Measurements from ENCODE around the gene PLA2R1. TPM values are rescaled to one million over a fixed set of nuclear protein-coding genes. Genes with fewer than 3 reads are reported as not detected.

Gene PLA2R1
- total and polyA plus RNA-seq, 10 of the 15 experiments (the other 5 are each of a cell fraction or from before 2014, with no cell fraction given): 0.01 to 0.05 (median 0.02) TPM; not detected in 6

DNA sequence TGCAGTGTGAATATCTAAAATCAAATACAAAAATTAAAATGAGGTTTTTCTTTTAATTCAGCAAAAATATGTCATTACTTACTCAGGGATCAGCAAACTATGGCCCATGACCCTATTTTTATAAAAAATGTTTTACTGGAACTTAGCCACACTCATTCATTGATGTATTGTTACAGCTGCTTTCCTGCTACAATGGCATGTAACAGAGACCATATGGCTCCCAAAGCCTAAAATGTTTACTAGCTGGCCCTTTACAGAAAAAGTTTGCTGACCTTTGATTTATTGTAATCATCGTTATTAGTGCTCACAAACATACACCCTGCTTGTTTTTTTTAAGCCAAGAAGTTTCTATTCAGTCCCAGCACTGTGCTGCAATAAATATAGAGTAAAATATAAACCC is 120.3 kb downstream of the PLA2R1 start (continued):
- TF ChIP-seq EGR1 (IDR thresholded peaks at IDR 0.05; ENCODE audit: borderline replicate concordance in 1 of 2, low read depth in 2 of 2, low read length in 2 of 2) (no peak), HDGF (IDR thresholded peaks at IDR 0.05) (no peak), NBN (IDR thresholded peaks at IDR 0.05) (no peak), GABPA (IDR thresholded peaks at IDR 0.05; ENCODE audit: low read depth) (no peak)
- TF ChIP-seq, protein P1, sequence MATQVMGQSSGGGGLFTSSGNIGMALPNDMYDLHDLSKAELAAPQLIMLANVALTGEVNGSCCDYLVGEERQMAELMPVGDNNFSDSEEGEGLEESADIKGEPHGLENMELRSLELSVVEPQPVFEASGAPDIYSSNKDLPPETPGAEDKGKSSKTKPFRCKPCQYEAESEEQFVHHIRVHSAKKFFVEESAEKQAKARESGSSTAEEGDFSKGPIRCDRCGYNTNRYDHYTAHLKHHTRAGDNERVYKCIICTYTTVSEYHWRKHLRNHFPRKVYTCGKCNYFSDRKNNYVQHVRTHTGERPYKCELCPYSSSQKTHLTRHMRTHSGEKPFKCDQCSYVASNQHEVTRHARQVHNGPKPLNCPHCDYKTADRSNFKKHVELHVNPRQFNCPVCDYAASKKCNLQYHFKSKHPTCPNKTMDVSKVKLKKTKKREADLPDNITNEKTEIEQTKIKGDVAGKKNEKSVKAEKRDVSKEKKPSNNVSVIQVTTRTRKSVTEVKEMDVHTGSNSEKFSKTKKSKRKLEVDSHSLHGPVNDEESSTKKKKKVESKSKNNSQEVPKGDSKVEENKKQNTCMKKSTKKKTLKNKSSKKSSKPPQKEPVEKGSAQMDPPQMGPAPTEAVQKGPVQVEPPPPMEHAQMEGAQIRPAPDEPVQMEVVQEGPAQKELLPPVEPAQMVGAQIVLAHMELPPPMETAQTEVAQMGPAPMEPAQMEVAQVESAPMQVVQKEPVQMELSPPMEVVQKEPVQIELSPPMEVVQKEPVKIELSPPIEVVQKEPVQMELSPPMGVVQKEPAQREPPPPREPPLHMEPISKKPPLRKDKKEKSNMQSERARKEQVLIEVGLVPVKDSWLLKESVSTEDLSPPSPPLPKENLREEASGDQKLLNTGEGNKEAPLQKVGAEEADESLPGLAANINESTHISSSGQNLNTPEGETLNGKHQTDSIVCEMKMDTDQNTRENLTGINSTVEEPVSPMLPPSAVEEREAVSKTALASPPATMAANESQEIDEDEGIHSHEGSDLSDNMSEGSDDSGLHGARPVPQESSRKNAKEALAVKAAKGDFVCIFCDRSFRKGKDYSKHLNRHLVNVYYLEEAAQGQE (IDR thresholded peaks at IDR 0.05; ENCODE audit: low read depth, low read length): no peak
- TF ChIP-seq, protein P2, sequence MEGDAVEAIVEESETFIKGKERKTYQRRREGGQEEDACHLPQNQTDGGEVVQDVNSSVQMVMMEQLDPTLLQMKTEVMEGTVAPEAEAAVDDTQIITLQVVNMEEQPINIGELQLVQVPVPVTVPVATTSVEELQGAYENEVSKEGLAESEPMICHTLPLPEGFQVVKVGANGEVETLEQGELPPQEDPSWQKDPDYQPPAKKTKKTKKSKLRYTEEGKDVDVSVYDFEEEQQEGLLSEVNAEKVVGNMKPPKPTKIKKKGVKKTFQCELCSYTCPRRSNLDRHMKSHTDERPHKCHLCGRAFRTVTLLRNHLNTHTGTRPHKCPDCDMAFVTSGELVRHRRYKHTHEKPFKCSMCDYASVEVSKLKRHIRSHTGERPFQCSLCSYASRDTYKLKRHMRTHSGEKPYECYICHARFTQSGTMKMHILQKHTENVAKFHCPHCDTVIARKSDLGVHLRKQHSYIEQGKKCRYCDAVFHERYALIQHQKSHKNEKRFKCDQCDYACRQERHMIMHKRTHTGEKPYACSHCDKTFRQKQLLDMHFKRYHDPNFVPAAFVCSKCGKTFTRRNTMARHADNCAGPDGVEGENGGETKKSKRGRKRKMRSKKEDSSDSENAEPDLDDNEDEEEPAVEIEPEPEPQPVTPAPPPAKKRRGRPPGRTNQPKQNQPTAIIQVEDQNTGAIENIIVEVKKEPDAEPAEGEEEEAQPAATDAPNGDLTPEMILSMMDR (IDR thresholded peaks at IDR 0.05 in 2 of 3, conservative IDR thresholded peaks at IDR 0.05 in 1 of 3; ENCODE audit: control insufficient read depth in 2 of 3, extremely low read depth in 1 of 3, insufficient read depth in 1 of 3, low read depth in 3 of 3, low read length in 3 of 3): no peak
- TF ChIP-seq, protein P3, sequence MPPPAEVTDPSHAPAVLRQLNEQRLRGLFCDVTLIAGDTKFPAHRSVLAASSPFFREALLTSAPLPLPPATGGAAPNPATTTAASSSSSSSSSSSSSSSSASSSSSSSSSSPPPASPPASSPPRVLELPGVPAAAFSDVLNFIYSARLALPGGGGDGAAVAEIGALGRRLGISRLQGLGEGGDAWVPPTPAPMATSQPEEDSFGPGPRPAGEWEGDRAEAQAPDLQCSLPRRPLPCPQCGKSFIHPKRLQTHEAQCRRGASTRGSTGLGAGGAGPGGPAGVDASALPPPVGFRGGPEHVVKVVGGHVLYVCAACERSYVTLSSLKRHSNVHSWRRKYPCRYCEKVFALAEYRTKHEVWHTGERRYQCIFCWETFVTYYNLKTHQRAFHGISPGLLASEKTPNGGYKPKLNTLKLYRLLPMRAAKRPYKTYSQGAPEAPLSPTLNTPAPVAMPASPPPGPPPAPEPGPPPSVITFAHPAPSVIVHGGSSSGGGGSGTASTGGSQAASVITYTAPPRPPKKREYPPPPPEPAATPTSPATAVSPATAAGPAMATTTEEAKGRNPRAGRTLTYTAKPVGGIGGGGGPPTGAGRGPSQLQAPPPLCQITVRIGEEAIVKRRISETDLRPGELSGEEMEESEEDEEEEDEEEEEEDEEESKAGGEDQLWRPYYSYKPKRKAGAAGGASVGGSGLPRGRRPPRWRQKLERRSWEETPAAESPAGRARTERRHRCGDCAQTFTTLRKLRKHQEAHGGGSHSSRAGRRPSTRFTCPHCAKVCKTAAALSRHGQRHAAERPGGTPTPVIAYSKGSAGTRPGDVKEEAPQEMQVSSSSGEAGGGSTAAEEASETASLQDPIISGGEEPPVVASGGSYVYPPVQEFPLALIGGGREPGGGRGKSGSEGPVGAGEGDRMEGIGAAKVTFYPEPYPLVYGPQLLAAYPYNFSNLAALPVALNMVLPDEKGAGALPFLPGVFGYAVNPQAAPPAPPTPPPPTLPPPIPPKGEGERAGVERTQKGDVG (CRISPR knock-in tag; IDR thresholded peaks at IDR 0.05): no peak
- TF ChIP-seq, protein P4, sequence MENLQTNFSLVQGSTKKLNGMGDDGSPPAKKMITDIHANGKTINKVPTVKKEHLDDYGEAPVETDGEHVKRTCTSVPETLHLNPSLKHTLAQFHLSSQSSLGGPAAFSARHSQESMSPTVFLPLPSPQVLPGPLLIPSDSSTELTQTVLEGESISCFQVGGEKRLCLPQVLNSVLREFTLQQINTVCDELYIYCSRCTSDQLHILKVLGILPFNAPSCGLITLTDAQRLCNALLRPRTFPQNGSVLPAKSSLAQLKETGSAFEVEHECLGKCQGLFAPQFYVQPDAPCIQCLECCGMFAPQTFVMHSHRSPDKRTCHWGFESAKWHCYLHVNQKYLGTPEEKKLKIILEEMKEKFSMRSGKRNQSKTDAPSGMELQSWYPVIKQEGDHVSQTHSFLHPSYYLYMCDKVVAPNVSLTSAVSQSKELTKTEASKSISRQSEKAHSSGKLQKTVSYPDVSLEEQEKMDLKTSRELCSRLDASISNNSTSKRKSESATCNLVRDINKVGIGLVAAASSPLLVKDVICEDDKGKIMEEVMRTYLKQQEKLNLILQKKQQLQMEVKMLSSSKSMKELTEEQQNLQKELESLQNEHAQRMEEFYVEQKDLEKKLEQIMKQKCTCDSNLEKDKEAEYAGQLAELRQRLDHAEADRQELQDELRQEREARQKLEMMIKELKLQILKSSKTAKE (IDR thresholded peaks at IDR 0.05; ENCODE audit: low read depth, poor library complexity, severe bottlenecking): no peak
